CD8-positive, alpha-beta memory T cell (primary cell): Measurements from ENCODE around the gene PODN. TPM values are rescaled to one million over a fixed set of nuclear protein-coding genes. Genes with fewer than 3 reads are reported as not detected.

ENCODE experiments used
- CTCF ChIA-PET: fragments of 350-600 bp; sonication (Branson Sonifier 250); formaldehyde crosslinking; loops from one replicate; lab custom pipeline; 2021; ENCODE audit warnings: antibody characterized with exemption; lab: Charles Lee
- POLR2A ChIA-PET: fragments of 350-600 bp; sonication (Branson Sonifier 250); formaldehyde crosslinking; loops from one replicate; lab custom pipeline; 2021; ENCODE audit warnings: antibody characterized with exemption; lab: Charles Lee
- DNase-seq, 5 donors: peaks; one replicate each; pipeline versions ENCODE4 v3.0.0 to v3.0.0-alpha.2; 2020 to 2022; ENCODE audit warnings: mixed read lengths in 1 of 5
- H3K27ac ChIP-seq: one replicate; pipeline ENCODE4 v1.7.0; 2013; ENCODE audit warnings: low read depth, mild to moderate bottlenecking, low read length, moderate library complexity
- H3K27me3 ChIP-seq: 2 replicates; pipeline ENCODE4 v1.7.0; 2013; ENCODE audit warnings: low read length, mild to moderate bottlenecking; ENCODE audit not compliant: insufficient read depth, poor library complexity, severe bottlenecking
- H3K36me3 ChIP-seq: 2 replicates; pipeline ENCODE4 v1.7.0; 2013; ENCODE audit warnings: mild to moderate bottlenecking, low read length, moderate library complexity; ENCODE audit not compliant: insufficient read depth
- H3K4me1 ChIP-seq: 2 replicates; pipeline ENCODE4 v1.7.0; 2013; ENCODE audit warnings: mild to moderate bottlenecking, low read length, moderate library complexity; ENCODE audit not compliant: insufficient read depth
- H3K4me3 ChIP-seq: 2 replicates; pipeline ENCODE4 v1.7.0; 2013; ENCODE audit warnings: mild to moderate bottlenecking, low read length
- H3K9me3 ChIP-seq: 2 replicates; pipeline ENCODE4 v1.7.0; 2013; ENCODE audit warnings: mild to moderate bottlenecking, low read length
- H3K27ac Mint-ChIP-seq, 8 donors: one replicate each; pipeline ENCODE4 v1.8.0; 2020 to 2021; ENCODE audit warnings: mixed read lengths in 8 of 8, mild to moderate bottlenecking in 6 of 8, inconsistent platforms in 3 of 8, moderate library complexity in 3 of 8
- H3K27me3 Mint-ChIP-seq, 2 donors: one replicate each; pipeline ENCODE4 v1.8.0; 2020 to 2021; ENCODE audit warnings: mixed read lengths in 2 of 2, mild to moderate bottlenecking in 1 of 2, moderate library complexity in 1 of 2
- H3K36me3 Mint-ChIP-seq, 3 donors: one replicate each; pipeline ENCODE4 v1.8.0; 2020 to 2021; ENCODE audit warnings: mixed read lengths in 3 of 3, inconsistent platforms in 1 of 3, mild to moderate bottlenecking in 1 of 3
- H3K4me1 Mint-ChIP-seq, 3 donors: one replicate each; pipeline ENCODE4 v1.8.0; 2020 to 2021; ENCODE audit warnings: mixed read lengths in 3 of 3, inconsistent platforms in 1 of 3, mild to moderate bottlenecking in 1 of 3
- H3K4me3 Mint-ChIP-seq, 7 donors: one replicate each; pipeline ENCODE4 v1.8.0; 2020 to 2021; ENCODE audit warnings: mixed read lengths in 7 of 7, mild to moderate bottlenecking in 6 of 7, moderate library complexity in 4 of 7, inconsistent platforms in 2 of 7
- H3K9me3 Mint-ChIP-seq, 5 donors: one replicate each; pipeline ENCODE4 v1.8.0; 2020 to 2022; ENCODE audit warnings: mixed read lengths in 5 of 5, mild to moderate bottlenecking in 3 of 5, moderate library complexity in 2 of 5, inconsistent platforms in 1 of 5
- polyA plus RNA-seq: library from polyadenylated mRNA; unstranded; fragments of 300-500 nt; fragmentation: Illumina TruSeq; gene quantifications from one replicate; pipeline ENCODE4 v1.2.3, GENCODE V29; 2021
- total RNA-seq, 2 experiments: library from RNA; stranded (reverse); gene quantifications; one replicate each; pipeline ENCODE4 v1.2.3, GENCODE V29; 2021

PODN gene
- total and polyA plus RNA-seq, 3 experiments from 2014 or later: 0.53 TPM; not detected in 2

DNA sequence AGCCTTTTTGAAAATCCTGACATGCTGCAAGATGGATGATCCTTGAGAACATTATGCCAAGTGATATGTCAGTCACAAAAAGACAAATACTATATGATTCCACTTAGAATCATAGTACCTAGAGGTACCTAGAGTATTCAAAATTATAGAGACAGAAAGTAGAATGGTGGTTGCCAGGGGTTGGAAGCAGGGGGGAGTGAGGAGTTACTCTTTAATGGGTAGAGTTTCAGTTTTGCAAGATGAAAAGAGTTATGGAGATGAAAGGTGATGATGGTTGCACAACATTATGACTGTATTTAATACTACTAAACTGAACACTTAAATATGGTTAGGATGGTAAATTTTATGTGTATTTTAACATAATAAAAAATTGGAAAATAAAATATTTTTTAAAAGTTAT is 37.9 kb upstream of the PODN start:
- ChIA-PET CTCF (no interaction called here), POLR2A (no interaction called here)
- H3K27me3 ChIP-seq: no peaks in the 10 kb centered on the region
- H3K9me3 ChIP-seq: no peaks in the 10 kb centered on the region
- H3K27ac Mint-ChIP-seq: no peak overlapping the region
- DNase-seq: no peak
- no peaks in the 10 kb centered on the region for H3K4me1 ChIP-seq
- H3K36me3 ChIP-seq: peaks cover 1% of the 10 kb centered on the region
- H3K27ac ChIP-seq: no peak overlapping the region
- no peaks in the 10 kb centered on the region for H3K27me3 Mint-ChIP-seq
- H3K9me3 Mint-ChIP-seq: no peaks in the 10 kb centered on the region
- no peak overlapping the region for H3K4me3 Mint-ChIP-seq
- peaks cover 0 to 19% (median 11%) of the 10 kb centered on the region in 3 donors for H3K36me3 Mint-ChIP-seq
- H3K4me3 ChIP-seq: no peak overlapping the region
- peaks cover 9 to 24% (median 12%) of the 10 kb centered on the region in 3 donors for H3K4me1 Mint-ChIP-seq

GRCh38 chr1:53025034-53025768 is 36.8 kb upstream of the PODN start:
- no peaks in the 10 kb centered on the region for H3K27me3 Mint-ChIP-seq
- H3K36me3 Mint-ChIP-seq: peaks cover 0 to 23% (median 10%) of the 10 kb centered on the region in 3 donors
- Histone ChIP-seq H3K9me3 (no peaks in the 10 kb centered on the region), H3K36me3 (peaks cover 6% of the 10 kb centered on the region), H3K27ac (no peak overlapping the region), H3K4me3 (no peak overlapping the region), H3K27me3 (no peaks in the 10 kb centered on the region), H3K4me1 (no peaks in the 10 kb centered on the region)
- H3K27ac Mint-ChIP-seq: no peak overlapping the region
- no peak for DNase-seq
- ChIA-PET CTCF (no interaction called here), POLR2A (no interaction called here)
- H3K4me3 Mint-ChIP-seq: no peak overlapping the region
- H3K4me1 Mint-ChIP-seq: peaks cover 4 to 19% (median 7%) of the 10 kb centered on the region in 3 donors
- no peaks in the 10 kb centered on the region for H3K9me3 Mint-ChIP-seq

GRCh38 chr1:53025769-53026112 is 36.3 kb upstream of the PODN start:
- CTCF ChIA-PET: no interaction called here
- DNase-seq: no peak
- no peaks in the 10 kb centered on the region for H3K9me3 Mint-ChIP-seq
- peaks cover 0 to 23% (median 10%) of the 10 kb centered on the region in 3 donors for H3K36me3 Mint-ChIP-seq
- POLR2A ChIA-PET: no interaction called here
- Histone ChIP-seq H3K27me3 (no peaks in the 10 kb centered on the region), H3K4me3 (no peak overlapping the region), H3K9me3 (no peaks in the 10 kb centered on the region), H3K27ac (no peak overlapping the region), H3K4me1 (no peaks in the 10 kb centered on the region), H3K36me3 (peaks cover 6% of the 10 kb centered on the region)
- peaks cover 1 to 16% (median 7%) of the 10 kb centered on the region in 3 donors for H3K4me1 Mint-ChIP-seq
- H3K27ac Mint-ChIP-seq: no peak overlapping the region
- H3K27me3 Mint-ChIP-seq: no peaks in the 10 kb centered on the region
- H3K4me3 Mint-ChIP-seq: no peak overlapping the region

DNA sequence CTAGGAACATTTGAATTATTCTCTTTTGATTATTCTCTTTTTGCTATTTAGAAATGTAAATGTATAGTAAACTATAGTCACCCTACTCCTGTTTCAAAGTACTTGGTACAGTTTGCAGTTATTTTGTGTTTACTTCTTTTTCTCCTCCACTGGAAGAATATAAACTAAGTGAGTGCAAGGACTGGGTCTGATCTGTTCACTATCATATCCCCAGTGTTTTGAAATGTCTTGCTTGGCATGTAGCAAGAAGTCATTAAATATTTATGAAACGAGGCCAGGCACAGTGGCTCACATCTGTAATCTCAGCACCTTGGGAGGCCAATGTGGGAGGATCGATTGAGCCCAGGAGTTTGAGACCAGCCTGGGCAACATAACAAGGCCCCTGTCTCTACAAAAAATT is 35.8 kb upstream of the PODN start:
- Mint-ChIP-seq H3K36me3 (peaks cover 0 to 27% (median 11%) of the 10 kb centered on the region in 3 donors), H3K4me1 (peaks cover 0 to 18% (median 8%) of the 10 kb centered on the region in 3 donors), H3K27ac (no peak overlapping the region), H3K27me3 (no peaks in the 10 kb centered on the region), H3K4me3 (no peak overlapping the region), H3K9me3 (no peaks in the 10 kb centered on the region)
- Histone ChIP-seq H3K9me3 (no peaks in the 10 kb centered on the region), H3K27me3 (no peaks in the 10 kb centered on the region), H3K27ac (no peak overlapping the region), H3K4me3 (no peak overlapping the region), H3K4me1 (no peaks in the 10 kb centered on the region), H3K36me3 (peaks cover 6% of the 10 kb centered on the region)
- POLR2A ChIA-PET: no interaction called here
- CTCF ChIA-PET: interaction anchor here (2.2 kb wide), 1 partner anchor 11 kb away, joined by 7 read pairs; no protein-coding TSS in a partner anchor
- no peak for DNase-seq

- Mint-ChIP-seq H3K27ac (peak overlapping the region in 1 of 8 donors; percentile 15), H3K36me3 (peaks cover 6 to 44% (median 17%) of the 10 kb centered on the region in 3 donors), H3K4me1 (peaks cover 4 to 14% (median 6%) of the 10 kb centered on the region in 3 donors), H3K27me3 (no peaks in the 10 kb centered on the region), H3K9me3 (no peaks in the 10 kb centered on the region), H3K4me3 (no peak overlapping the region)
- H3K27me3 ChIP-seq: no peaks in the 10 kb centered on the region
- H3K9me3 ChIP-seq: no peaks in the 10 kb centered on the region
- DNase-seq: no peak
- ChIA-PET POLR2A (interaction anchor here (0.6 kb wide), 1 partner anchor 327 kb away, joined by 6 read pairs; no protein-coding TSS in a partner anchor), CTCF (no interaction called here)
- peaks cover 14% of the 10 kb centered on the region for H3K36me3 ChIP-seq
- no peaks in the 10 kb centered on the region for H3K4me1 ChIP-seq
- no peak overlapping the region for H3K4me3 ChIP-seq
- H3K27ac ChIP-seq: no peak overlapping the region
Measured at GRCh38 chr1:53031732-53032131, 30.3 kb upstream of the PODN start.

DNA sequence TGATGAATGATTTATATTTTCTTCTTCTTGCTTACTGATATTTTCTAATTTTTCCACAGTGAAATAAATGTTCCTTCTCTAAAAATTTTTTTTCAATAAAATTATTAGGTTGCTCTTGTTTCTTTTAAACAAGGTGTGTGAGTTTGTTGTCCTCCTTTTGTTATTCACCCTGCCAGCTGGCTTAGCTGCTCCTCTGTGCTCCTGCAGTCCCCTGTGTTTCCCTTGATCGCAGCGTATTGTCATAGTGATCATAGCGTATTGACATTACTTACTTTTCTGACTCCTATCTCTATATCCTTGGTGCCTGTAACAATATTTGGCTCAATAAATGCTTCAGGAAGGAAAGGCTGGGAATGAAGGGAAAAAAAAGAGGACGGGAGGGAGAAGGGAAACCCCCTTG is 24.9 kb upstream of the PODN start:
- Histone ChIP-seq H3K4me1 (no peaks in the 10 kb centered on the region), H3K36me3 (peaks cover 17% of the 10 kb centered on the region), H3K9me3 (no peaks in the 10 kb centered on the region), H3K4me3 (no peak overlapping the region), H3K27ac (no peak overlapping the region), H3K27me3 (no peaks in the 10 kb centered on the region)
- ChIA-PET CTCF (no interaction called here), POLR2A (no interaction called here)
- Mint-ChIP-seq H3K4me1 (peaks cover 2 to 8% (median 4%) of the 10 kb centered on the region in 3 donors), H3K4me3 (no peak overlapping the region), H3K27me3 (no peaks in the 10 kb centered on the region), H3K27ac (peak overlapping the region in 1 of 8 donors; percentile 23), H3K36me3 (peaks cover 4 to 42% (median 26%) of the 10 kb centered on the region in 3 donors), H3K9me3 (no peaks in the 10 kb centered on the region)
- no peak for DNase-seq

- H3K9me3 ChIP-seq: no peaks in the 10 kb centered on the region
- CTCF ChIA-PET: no interaction called here
- H3K27me3 Mint-ChIP-seq: no peaks in the 10 kb centered on the region
Measured at GRCh38 chr1:53038566-53038965, 23.4 kb upstream of the PODN start.

DNA sequence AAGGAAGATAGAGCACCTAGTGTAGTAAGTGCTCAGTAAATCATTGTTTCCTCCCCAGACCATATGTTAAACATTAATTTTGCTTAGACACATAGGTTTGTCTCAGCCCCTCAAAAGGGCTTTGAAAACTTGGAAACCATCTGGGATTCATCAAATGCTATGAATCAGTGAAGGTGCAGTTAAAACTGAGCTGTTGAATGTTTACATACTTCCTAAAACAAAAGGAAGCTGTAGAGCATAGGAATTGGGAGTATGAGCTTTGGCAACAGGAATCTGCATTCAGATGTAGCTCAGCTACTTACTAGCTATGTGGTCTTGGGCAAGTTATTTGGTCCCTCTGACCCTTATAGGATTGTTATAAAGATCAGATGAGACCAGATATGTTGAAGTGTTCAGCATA is 18.7 kb upstream of the PODN start:
- H3K4me3 ChIP-seq: no peak overlapping the region
- Mint-ChIP-seq H3K4me3 (no peak overlapping the region), H3K9me3 (no peaks in the 10 kb centered on the region), H3K27ac (no peak overlapping the region), H3K27me3 (no peaks in the 10 kb centered on the region), H3K4me1 (peaks cover 2 to 8% (median 4%) of the 10 kb centered on the region in 3 donors), H3K36me3 (peaks cover 0 to 80% (median 20%) of the 10 kb centered on the region in 3 donors)
- no peaks in the 10 kb centered on the region for H3K9me3 ChIP-seq
- no peak overlapping the region for H3K27ac ChIP-seq
- no peaks in the 10 kb centered on the region for H3K27me3 ChIP-seq
- no peak for DNase-seq
- no peaks in the 10 kb centered on the region for H3K4me1 ChIP-seq
- peaks cover 13% of the 10 kb centered on the region for H3K36me3 ChIP-seq
- CTCF ChIA-PET: no interaction called here
- POLR2A ChIA-PET: no interaction called here

More at GRCh38 chr1:53038566-53038965, 23.4 kb upstream of the PODN start:
- peaks cover 2 to 9% (median 8%) of the 10 kb centered on the region in 3 donors for H3K4me1 Mint-ChIP-seq
- H3K4me3 Mint-ChIP-seq: no peak overlapping the region
- H3K36me3 ChIP-seq: peaks cover 13% of the 10 kb centered on the region
- POLR2A ChIA-PET: no interaction called here
- no peaks in the 10 kb centered on the region for H3K27me3 ChIP-seq
- no peak for DNase-seq
- H3K27ac ChIP-seq: no peak overlapping the region
- no peak overlapping the region for H3K4me3 ChIP-seq
- H3K9me3 Mint-ChIP-seq: no peaks in the 10 kb centered on the region
- peaks cover 0 to 48% (median 22%) of the 10 kb centered on the region in 3 donors for H3K36me3 Mint-ChIP-seq
- peak overlapping the region in 1 of 8 donors; percentile 5 for H3K27ac Mint-ChIP-seq
- H3K4me1 ChIP-seq: no peaks in the 10 kb centered on the region
